Testis (tissue), 2 donors: ENCODE data around the gene MYRFL.

Source experiments
- CTCF ChIP-seq, 3 experiments: fragments of 450-650 bp in 2 of 3; fragments of 200-600 bp in 1 of 3; sonication (generic) in 1 of 3; IDR thresholded peaks; one replicate each; pipeline ENCODE4 v1.5.1; 2016 to 2019; ENCODE audit warnings: antibody characterized with exemption in 3 of 3, mild to moderate bottlenecking in 2 of 3, moderate library complexity in 1 of 3
- POLR2A ChIP-seq: fragments of 450-650 bp; IDR thresholded peaks from one replicate; pipeline ENCODE4 v1.6.1; 2017; ENCODE audit warnings: antibody characterized with exemption, mild to moderate bottlenecking, moderate library complexity

GRCh38 chr12:69929125-69929524, 104.1 kb downstream of the MYRFL start:
- TF ChIP-seq POLR2A, result no peak
- no peak for TF ChIP-seq CTCF (IDR thresholded peaks at IDR 0.05)
